ENCODE results near the gene ANKFN1. TPM values are rescaled to one million over a fixed set of nuclear protein-coding genes. Genes with fewer than 3 reads are reported as not detected.

The ANKFN1 gene
- total RNA-seq, 1 donor from 2014 or later: 0.21 TPM

GRCh38 chr17:56425483-56425882 is 272.2 kb downstream of the ANKFN1 start:
- Mint-ChIP-seq H3K27ac (ENCODE audit: unreplicated experiment) (no peak overlapping the region), H3K4me1 (no peaks in the 10 kb centered on the region), H3K36me3 (ENCODE audit: low read depth) (no peaks in the 10 kb centered on the region), H3K9me3 (no peaks in the 10 kb centered on the region), H3K27me3 (ENCODE audit: low read depth) (no peaks in the 10 kb centered on the region), H3K4me3 (no peak overlapping the region)
- no peak for DNase-seq (ENCODE audit: low read depth, low spot score)
- no peak for TF ChIP-seq CTCF (conservative IDR thresholded peaks at IDR 0.05)

GRCh38 chr17:56426901-56427300 is 273.6 kb downstream of the ANKFN1 start:
- no peaks in the 10 kb centered on the region for H3K9me3 Mint-ChIP-seq

DNA sequence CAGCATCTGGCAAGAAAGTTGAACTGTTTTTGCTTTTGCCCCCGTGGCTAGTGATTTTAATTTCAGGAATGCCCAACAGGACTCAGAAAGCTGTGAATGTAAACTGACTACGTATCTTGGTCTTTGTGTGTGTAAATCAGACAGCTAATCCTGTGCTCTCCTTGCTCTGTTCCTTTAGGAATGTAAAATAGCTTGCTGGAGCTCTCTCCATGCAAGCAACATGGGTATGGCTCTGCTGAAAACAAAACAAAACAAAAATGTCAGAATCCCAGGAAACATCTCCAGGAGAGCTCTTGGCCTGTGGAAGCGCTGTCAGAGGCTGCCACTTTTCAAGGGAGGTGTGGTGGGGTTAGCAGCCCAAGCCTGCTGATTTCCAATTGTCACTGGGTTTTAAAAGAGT is 278.5 kb downstream of the ANKFN1 start:
- no peaks in the 10 kb centered on the region for H3K27me3 Mint-ChIP-seq (ENCODE audit: low read depth)
- H3K4me3 Mint-ChIP-seq: no peak overlapping the region
- no peaks in the 10 kb centered on the region for H3K36me3 Mint-ChIP-seq (ENCODE audit: low read depth)
- no peak for DNase-seq (ENCODE audit: low read depth, low spot score)
- TF ChIP-seq CTCF (conservative IDR thresholded peaks at IDR 0.05): no peak
- H3K9me3 Mint-ChIP-seq: no peaks in the 10 kb centered on the region
- H3K27ac Mint-ChIP-seq (ENCODE audit: unreplicated experiment): no peak overlapping the region
- peaks cover 5% of the 10 kb centered on the region for H3K4me1 Mint-ChIP-seq

More at GRCh38 chr17:56426901-56427300, 273.6 kb downstream of the ANKFN1 start:
- Mint-ChIP-seq H3K27ac (ENCODE audit: unreplicated experiment) (no peak overlapping the region), H3K27me3 (ENCODE audit: low read depth) (no peaks in the 10 kb centered on the region), H3K36me3 (ENCODE audit: low read depth) (no peaks in the 10 kb centered on the region), H3K4me3 (no peak overlapping the region), H3K4me1 (peaks cover 5% of the 10 kb centered on the region)
- no peak for DNase-seq (ENCODE audit: low read depth, low spot score)
- no peak for TF ChIP-seq CTCF (conservative IDR thresholded peaks at IDR 0.05)

GRCh38 chr17:56432443-56432842 is 279.2 kb downstream of the ANKFN1 start:
- H3K36me3 Mint-ChIP-seq (ENCODE audit: low read depth): no peaks in the 10 kb centered on the region
- no peak overlapping the region for H3K4me3 Mint-ChIP-seq
- H3K4me1 Mint-ChIP-seq: peaks cover 5% of the 10 kb centered on the region
- H3K27me3 Mint-ChIP-seq (ENCODE audit: low read depth): no peaks in the 10 kb centered on the region
- TF ChIP-seq CTCF (conservative IDR thresholded peaks at IDR 0.05): no peak
- no peaks in the 10 kb centered on the region for H3K9me3 Mint-ChIP-seq
- H3K27ac Mint-ChIP-seq (ENCODE audit: unreplicated experiment): no peak overlapping the region
- no peak for DNase-seq (ENCODE audit: low read depth, low spot score)

DNA sequence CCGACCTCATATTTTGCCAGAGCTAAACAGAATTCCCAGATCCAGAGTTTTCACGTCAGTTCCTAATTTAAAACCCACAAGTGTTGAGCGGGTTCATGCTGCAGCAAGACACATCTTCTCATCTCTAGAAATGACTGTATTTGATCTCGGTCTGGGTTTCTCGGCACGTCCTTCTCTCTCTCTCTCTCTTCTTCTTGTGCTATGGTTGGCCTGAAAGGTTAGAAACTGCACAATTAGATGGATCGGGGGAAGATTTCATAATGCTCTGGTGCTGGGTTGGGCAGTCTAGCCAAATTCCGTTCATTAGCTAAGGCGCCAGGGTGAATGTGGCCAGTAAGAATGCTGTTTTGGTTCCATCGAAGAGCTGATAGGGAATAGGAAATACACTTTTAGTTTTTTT is 281.3 kb downstream of the ANKFN1 start:
- Mint-ChIP-seq H3K36me3 (ENCODE audit: low read depth) (no peaks in the 10 kb centered on the region), H3K27ac (ENCODE audit: unreplicated experiment) (no peak overlapping the region), H3K4me3 (no peak overlapping the region), H3K27me3 (ENCODE audit: low read depth) (no peaks in the 10 kb centered on the region), H3K9me3 (no peaks in the 10 kb centered on the region), H3K4me1 (peaks cover 5% of the 10 kb centered on the region)
- no peak for TF ChIP-seq CTCF (conservative IDR thresholded peaks at IDR 0.05)
- no peak for DNase-seq (ENCODE audit: low read depth, low spot score)

GRCh38 chr17:56436142-56436541 is 282.9 kb downstream of the ANKFN1 start:
- Mint-ChIP-seq H3K27ac (ENCODE audit: unreplicated experiment) (no peak overlapping the region), H3K4me3 (no peak overlapping the region), H3K4me1 (peaks cover 5% of the 10 kb centered on the region), H3K9me3 (no peaks in the 10 kb centered on the region), H3K36me3 (ENCODE audit: low read depth) (no peaks in the 10 kb centered on the region), H3K27me3 (ENCODE audit: low read depth) (no peaks in the 10 kb centered on the region)
- no peak for TF ChIP-seq CTCF (conservative IDR thresholded peaks at IDR 0.05)
- no peak for DNase-seq (ENCODE audit: low read depth, low spot score)

Data from neural crest cell (in vitro differentiated cells).